ENCODE data around the gene TMEM184B.

TMEM184B gene

GRCh38 chr22:38272373-38273134 lies at the start of gene TMEM184B:
Gene TMEM184B, minus strand, starts transcription at chr22:38273010. Its CDS starts 25,049 bp downstream, at chr22:38247961.
- DNase-seq, result peak; percentile 86

- no peak for DNase-seq
These were observed 48.0 kb upstream of the TMEM184B start for GRCh38 chr22:38320605-38321402.

- DNase-seq, result no peak
These were observed 46.3 kb upstream of the TMEM184B start for GRCh38 chr22:38318792-38319773.

GRCh38 chr22:38317995-38318715 lies 45.3 kb upstream of the TMEM184B start:
- peak; percentile 95 for DNase-seq

GRCh38 chr22:38317122-38317994 lies 44.5 kb upstream of the TMEM184B start, which contains the start of gene CSNK1E:
Gene CSNK1E, minus strand, starts transcription at chr22:38317433. Its CDS starts 3,276 bp downstream, at chr22:38314157.
- DNase-seq, result peak; percentile 92

GRCh38 chr22:38316364-38317121 lies 43.7 kb upstream of the TMEM184B start:
- peak; percentile 88 for DNase-seq

GRCh38 chr22:38315823-38316363 lies 43.1 kb upstream of the TMEM184B start:
- DNase-seq, result peak; percentile 71

- peak; percentile 51 for DNase-seq
These were observed 42.4 kb upstream of the TMEM184B start for GRCh38 chr22:38314933-38315822.

GRCh38 chr22:38314051-38314932 lies 41.5 kb upstream of the TMEM184B start:
- DNase-seq, result no peak

GRCh38 chr22:38313384-38313955 lies 40.7 kb upstream of the TMEM184B start:
- DNase-seq, result no peak

GRCh38 chr22:38312261-38312800 lies 39.5 kb upstream of the TMEM184B start:
- peak; percentile 80 for DNase-seq

GRCh38 chr22:38311323-38311620 lies 38.5 kb upstream of the TMEM184B start:
- DNase-seq, result no peak

- no peak for DNase-seq
These were observed 37.9 kb upstream of the TMEM184B start for GRCh38 chr22:38310518-38311322.

- no peak for DNase-seq
These were observed 37.1 kb upstream of the TMEM184B start for GRCh38 chr22:38309614-38310517.

- no peak for DNase-seq
These were observed 36.1 kb upstream of the TMEM184B start for GRCh38 chr22:38308791-38309498.
